Measurements from ENCODE around the gene DCST2.

Gene DCST2

GRCh38 chr1:154973344-154974101 is 60.1 kb downstream of the DCST2 start:
- DNase-seq: peak; percentile 80

GRCh38 chr1:154972517-154973343 is 60.9 kb downstream of the DCST2 start:
- no peak for DNase-seq

- no peak for DNase-seq
Measured at GRCh38 chr1:154972213-154972516, 61.4 kb downstream of the DCST2 start.

- DNase-seq: no peak
Measured at GRCh38 chr1:154971341-154971998, 62.1 kb downstream of the DCST2 start.

GRCh38 chr1:154970631-154971340 is 62.8 kb downstream of the DCST2 start, which contains the start of gene SHC1:
TSS of gene SHC1 (minus strand) at chr1:154970747. CDS start at chr1:154970526, 221 bp downstream.
- DNase-seq: no peak

GRCh38 chr1:154969860-154970452 is 63.6 kb downstream of the DCST2 start:
- no peak for DNase-seq

GRCh38 chr1:154969246-154969645 is 64.3 kb downstream of the DCST2 start:
- DNase-seq: no peak

- no peak for DNase-seq
Measured at GRCh38 chr1:154968731-154969130, 64.8 kb downstream of the DCST2 start.

Data from NCI-H2107 (cell line).